GM20000 (cell line): ENCODE data around the gene REXO4.
A peak's percentile ranks its signal among the peaks of the same experiment; 100 is the strongest.

Experiments
- DNase-seq: peaks from one replicate; pipeline ENCODE4 v3.0.0; 2012; ENCODE audit warnings: low spot score
- TF ChIP-seq, protein P1 (sequence below): IDR thresholded peaks from 2 replicates; pipeline ENCODE4 v1.5.1; 2012; ENCODE audit warnings: mild to moderate bottlenecking, control low read depth; ENCODE audit errors: extremely low read depth, missing control alignments

REXO4 gene

DNA sequence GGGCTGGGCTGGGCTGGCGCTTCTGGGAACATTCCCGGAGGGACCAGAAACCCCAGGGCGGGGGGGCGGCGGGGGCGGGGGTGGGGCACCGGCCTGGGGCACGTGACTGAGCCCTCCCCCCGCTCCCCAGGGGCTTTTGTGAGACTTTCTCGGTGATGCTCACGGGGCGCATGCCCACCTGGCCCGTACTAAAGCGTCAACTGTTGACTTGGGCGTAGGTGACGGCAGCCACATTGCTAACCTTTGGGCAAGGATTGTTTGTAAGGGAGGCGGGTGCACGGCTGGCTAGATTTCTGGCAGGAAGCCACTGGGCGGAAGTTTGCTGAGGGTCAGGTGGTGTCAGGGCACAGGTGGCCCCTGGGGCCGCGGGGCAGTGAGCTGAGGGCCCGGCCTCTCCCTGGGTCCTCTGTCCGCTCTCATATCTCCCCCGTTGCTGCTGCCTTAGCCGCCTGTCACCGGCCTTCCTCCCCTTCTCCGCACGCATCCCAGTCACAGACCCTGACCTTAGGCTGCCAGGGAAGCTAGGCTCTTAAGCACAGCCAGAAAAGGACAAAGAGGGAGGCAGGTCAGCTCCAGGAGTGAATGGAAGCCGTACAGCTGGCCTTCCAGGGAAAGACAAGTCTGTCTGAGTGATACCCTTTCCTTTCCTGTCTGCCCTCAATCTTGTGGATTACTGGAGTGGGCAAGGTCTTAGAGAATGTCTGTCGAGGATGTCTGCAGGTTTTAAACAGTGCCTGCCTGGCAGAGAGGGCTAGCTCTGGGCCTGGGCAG, 42.8 kb upstream of the REXO4 start:
- peak; percentile 78 for DNase-seq
- TF ChIP-seq, protein P1, sequence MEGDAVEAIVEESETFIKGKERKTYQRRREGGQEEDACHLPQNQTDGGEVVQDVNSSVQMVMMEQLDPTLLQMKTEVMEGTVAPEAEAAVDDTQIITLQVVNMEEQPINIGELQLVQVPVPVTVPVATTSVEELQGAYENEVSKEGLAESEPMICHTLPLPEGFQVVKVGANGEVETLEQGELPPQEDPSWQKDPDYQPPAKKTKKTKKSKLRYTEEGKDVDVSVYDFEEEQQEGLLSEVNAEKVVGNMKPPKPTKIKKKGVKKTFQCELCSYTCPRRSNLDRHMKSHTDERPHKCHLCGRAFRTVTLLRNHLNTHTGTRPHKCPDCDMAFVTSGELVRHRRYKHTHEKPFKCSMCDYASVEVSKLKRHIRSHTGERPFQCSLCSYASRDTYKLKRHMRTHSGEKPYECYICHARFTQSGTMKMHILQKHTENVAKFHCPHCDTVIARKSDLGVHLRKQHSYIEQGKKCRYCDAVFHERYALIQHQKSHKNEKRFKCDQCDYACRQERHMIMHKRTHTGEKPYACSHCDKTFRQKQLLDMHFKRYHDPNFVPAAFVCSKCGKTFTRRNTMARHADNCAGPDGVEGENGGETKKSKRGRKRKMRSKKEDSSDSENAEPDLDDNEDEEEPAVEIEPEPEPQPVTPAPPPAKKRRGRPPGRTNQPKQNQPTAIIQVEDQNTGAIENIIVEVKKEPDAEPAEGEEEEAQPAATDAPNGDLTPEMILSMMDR = no peak

DNA sequence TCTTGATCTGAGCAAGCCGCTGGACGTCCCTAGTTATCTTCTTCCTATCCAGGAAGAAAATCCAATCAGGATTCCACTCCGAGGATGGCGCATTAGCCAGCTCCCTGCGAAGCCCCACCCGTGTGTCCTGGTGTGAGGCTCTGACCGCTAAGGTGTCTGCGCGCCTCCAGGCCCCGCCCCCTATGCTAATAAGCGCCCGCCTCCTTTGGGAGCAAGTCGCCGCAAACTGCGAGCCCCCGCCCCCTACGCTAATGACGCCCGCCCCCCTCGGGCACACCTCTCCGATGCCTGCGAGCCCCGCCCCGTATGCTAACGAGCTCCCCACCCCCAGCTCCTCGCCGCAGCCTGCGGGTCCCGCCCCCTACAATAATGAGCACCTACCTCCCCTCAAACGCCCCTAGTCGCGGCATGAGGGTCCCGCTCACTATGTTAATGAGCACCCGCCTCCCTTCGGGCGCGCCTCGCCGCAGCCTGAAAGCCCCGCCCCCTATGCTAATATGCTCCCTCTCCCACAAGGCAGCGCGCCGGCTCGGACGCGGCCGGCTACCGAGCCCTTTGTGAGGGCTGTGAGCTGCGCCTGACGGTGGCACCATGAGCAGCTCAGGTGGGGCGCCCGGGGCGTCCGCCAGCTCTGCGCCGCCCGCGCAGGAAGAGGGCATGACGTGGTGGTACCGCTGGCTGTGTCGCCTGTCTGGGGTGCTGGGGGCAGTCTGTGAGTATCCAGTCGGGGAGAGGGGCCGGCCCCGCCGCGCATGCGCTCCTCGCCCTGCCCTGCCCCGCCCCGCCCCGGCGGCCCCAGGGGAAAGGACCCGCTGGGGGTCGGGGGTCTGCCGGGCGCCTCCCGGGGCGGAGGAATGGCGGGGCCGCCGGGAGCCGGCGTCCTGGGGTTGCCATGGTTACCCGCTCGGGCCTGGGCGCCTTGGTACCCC, 41.9 kb upstream of the REXO4 start, which contains the start of gene CACFD1:
Gene CACFD1 (plus strand): TSS at position 503 of the 929 bp plus-strand sequence. CDS start 89 bp downstream, at position 592.
- TF ChIP-seq, protein P1 = no peak
- DNase-seq = peak; percentile 99

DNA sequence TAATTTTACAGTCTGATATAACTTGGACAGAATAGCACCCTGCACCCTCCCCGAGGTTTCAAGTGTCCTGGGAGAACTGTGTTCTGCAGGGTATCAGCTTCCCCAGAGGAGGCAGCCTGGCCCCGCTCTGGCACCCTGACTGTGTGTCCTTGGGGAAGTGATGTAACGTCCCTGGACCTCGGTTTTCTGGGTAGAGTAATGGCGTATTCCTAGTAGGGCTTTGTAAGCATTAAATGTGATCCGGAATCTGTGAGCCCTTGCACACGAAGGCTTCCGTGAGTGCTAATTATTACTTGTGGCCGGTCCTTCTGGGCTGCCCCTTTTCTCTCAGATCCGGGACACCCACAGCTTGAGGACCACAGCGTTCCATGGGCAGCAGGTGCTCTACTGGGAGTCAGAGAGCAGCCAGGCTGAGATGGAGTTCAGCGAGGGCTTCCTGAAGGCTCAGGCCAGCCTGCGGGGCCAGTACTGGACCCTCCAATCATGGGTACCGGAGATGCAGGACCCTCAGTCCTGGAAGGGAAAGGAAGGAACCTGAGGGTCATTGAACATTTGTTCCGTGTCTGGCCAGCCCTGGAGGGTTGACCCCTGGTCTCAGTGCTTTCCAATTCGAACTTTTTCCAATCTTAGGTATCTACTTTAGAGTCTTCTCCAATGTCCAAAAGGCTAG, 41.0 kb upstream of the REXO4 start:
- TF ChIP-seq, protein P1 = no peak
- DNase-seq = no peak

DNA sequence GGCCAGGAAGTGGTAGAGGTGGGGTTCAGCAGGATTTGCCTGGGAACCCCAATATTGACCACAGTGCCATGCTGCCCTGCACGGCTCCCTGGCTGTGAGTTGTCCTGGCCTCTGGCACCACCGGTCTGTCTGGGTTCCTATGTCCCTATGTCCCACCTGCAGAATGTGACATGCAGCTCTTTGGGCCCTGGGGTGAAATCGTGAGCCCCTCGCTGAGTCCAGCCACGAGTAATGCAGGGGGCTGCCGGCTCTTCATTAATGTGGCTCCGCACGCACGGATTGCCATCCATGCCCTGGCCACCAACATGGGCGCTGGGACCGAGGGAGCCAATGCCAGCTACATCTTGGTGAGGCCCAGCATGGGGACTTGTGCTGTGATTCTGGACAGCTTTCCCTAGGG, 39.9 kb upstream of the REXO4 start:
- TF ChIP-seq, protein P1 = no peak
- no peak for DNase-seq

DNA sequence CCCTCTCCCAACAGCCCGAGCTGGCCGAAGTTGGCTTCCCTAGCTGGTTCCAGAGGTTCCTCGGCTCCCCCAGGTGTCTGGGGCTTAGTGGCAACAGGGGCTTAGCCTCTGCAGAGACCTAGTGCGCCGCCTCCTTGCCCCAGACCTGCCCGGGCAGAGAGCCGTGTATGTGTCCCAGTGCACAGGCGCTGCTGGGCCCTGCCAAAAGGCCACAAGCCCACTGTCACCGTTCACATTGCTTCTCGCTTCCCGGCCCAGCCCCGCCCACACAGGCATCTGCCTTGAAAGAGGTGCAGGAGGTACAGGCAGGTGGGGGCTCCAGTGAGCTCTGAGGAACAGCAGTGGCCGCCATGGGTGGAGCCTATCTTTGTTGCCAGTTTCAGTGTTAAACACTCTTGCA, 39.4 kb upstream of the REXO4 start:
- no peak for DNase-seq
- TF ChIP-seq, protein P1 = no peak

DNA sequence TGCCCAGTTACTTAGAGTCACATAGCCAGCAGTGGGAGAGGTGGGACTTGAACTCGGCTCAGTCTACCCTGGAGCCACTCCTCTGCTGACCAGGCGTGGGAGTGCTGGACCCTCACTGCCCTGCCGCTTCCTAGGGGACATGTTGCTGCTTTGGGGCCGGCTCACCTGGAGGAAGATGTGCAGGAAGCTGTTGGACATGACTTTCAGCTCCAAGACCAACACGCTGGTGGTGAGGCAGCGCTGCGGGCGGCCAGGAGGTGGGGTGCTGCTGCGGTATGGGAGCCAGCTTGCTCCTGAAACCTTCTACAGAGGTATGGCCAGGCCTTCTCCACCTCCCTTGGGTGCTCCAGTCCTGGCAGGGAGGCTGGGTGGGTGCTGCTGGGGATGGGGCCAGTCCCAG, 38.6 kb upstream of the REXO4 start:
- DNase-seq = no peak
- TF ChIP-seq, protein P1 = no peak
